NCI-H345 treated with DMSO at 0.1 percent for 48 hours (cell line): Measurements from ENCODE around the gene NELFE.
A peak's percentile ranks its signal among the peaks of the same experiment; 100 is the strongest.

Source experiments
- DNase-seq: peaks from one replicate; lab custom pipeline; 2025; ENCODE audit not compliant: unreplicated experiment; lab: John Stamatoyannopoulos, UW

The NELFE gene

GRCh38 chr6:31972709-31973350, 14.1 kb upstream of the NELFE start:
- DNase-seq = no peak

DNA sequence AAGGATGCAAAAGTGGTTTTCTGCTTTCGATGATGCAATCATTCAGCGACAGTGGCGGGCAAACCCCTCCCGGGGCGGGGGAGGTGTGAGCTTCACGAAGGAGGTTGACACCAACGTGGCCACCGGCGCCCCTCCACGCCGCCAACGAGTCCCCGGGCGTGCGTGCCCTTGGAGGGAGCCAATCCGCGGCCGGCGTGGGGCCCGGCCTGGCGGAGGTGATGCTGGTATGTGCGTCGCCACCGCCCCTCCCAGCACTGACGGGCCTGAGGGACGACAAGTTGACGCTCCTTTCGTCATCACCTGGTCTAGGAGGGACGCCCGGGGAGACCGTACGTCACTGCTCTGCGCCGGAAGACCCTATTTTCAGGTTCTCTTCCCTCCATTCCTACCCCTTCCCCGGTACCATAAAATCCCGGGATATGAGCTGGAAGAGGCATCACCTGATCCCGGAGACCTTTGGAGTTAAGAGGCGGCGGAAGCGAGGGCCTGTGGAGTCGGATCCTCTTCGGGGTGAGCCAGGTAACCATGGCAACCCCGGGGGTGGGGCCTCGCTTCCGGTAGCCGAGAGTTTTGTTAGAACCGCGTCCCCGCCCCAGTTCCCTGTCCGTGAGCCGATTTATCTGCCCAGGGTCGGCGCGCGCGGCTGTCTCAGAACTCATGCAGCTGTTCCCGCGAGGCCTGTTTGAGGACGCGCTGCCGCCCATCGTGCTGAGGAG, 13.4 kb upstream of the NELFE start, which contains the start of gene DXO:
Gene DXO (minus strand): TSS at position 146 of the 716 bp plus-strand sequence. CDS start 463 bp downstream, outside the sequence.
- peak; percentile 98 for DNase-seq

GRCh38 chr6:31971279-31971992, 12.7 kb upstream of the NELFE start:
- DNase-seq = no peak

DNA sequence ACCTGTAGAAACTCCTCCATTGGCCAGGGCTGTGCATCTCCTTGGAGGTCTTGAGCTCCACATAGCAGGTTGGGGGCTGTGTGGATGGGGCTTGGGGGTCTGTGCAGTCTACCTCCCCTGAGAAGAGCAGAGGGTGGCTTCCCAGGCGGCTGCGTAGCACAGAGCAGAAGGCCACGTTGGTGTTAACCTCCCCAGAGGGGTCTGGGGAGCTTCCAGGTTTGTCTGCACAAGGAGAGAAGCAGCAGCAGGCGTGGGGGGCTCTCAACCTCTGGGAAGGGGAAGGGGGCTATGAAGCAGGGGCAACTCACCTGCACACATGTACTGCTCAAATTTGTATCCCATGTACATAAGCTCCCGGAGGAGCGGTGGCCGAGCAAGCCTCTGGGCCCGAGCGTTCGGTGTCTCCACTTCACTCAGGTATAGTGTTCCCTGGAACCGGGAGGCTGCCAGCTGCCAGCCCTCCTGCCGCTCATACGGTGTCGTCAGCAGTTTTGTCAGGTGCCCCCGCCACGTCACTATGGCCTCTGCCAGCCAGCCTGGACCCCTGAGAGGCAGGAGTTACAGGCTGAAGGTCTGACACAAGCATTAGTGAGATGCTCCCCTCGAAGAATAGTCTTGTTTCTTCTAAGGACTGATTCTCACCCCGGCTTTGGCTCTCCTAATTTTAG, 12.0 kb upstream of the NELFE start:
- no peak for DNase-seq

DNA sequence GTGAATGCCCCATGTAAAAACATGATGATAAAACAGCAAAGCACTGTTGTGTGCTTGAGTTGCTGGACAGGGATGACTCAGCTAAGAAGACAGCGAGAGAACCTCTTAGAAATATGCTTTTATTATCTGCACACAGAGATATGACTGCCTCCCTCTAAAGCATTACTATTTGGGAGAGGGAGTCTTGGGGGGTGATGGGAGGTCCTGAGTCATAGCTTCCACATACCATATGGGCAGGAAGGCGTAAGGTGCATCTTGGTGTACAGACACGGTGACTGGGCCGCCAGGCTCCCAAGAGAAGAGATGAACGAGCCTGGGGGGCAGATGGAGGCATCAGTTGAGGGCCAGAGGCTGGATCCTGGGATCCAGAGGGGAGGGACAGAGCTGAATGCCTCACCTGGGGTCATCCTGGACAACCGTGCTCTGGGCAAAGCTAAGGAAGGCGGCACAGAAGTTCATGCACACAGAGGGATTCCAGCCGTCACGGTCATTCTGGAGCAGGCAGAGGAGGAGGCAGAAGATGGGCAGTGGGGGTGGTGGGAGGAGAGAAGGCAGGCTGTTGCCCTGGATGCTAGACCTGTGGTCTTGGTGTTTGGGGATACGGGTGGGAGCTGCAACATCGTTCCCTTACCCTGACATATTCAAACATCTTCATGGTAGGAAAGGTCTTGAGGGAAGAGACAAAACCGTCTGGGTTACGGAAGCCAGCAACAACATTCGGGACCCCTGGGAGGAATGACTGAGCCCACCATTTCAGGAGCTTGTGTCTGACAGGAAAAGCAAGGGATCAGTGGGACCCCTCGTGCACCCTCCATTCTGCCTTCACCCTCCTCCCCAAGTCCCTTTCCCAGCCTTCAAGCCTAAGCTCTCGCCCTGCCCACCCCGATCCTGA, 11.2 kb upstream of the NELFE start:
- DNase-seq = no peak

DNA sequence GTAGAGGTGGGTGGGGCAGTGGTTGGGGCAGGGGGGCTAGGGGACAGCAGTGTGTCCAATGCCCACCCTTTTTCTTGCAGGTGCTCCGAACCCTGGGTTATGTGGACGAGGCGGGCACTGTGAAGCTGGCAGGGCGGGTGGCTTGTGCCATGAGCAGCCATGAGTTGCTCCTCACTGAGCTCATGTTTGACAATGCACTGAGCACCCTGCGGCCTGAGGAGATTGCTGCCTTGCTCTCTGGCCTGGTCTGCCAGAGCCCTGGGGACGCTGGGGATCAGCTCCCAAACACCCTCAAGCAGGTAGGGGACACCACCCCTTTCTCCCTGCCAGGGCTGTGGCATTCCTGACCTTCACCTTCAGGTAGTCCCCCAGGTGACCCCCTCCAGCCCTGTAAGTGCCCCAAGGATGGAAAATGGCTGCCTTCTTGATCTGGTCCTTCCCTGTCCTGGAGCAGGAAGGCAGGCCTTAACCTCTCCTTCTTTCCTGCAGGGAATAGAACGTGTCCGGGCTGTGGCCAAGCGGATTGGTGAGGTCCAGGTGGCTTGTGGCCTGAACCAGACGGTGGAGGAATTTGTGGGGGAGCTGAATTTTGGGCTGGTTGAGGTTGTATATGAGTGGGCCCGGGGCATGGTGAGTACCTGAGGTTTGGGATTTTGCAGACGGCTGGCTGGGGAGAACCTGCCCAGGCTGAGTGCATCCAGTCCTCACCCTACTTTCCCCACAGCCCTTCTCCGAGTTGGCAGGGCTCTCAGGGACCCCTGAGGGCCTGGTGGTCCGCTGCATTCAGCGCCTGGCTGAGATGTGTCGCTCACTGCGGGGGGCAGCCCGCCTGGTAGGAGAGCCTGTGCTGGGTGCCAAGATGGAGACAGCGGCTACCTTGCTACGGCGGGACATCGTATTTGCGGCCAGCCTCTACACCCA, 10.3 kb upstream of the NELFE start:
- no peak for DNase-seq

DNA sequence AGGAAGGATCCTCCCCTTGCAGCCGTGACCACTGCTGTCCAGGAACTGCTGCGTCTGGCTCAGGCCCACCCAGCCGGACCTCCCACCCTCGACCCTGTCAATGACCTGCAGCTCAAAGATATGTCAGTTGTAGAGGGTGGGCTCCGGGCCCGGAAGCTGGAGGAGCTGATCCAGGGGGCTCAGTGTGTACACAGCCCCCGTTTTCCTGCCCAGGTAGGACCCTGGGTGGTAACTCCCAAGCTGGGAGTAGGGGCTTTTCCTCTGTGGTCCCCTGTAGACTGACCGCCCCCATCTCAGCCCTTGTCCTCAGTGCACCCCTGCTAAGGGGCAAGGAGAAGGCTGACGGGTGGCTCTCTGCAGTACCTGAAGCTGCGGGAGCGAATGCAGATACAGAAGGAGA, 9.6 kb upstream of the NELFE start:
- DNase-seq = no peak

DNA sequence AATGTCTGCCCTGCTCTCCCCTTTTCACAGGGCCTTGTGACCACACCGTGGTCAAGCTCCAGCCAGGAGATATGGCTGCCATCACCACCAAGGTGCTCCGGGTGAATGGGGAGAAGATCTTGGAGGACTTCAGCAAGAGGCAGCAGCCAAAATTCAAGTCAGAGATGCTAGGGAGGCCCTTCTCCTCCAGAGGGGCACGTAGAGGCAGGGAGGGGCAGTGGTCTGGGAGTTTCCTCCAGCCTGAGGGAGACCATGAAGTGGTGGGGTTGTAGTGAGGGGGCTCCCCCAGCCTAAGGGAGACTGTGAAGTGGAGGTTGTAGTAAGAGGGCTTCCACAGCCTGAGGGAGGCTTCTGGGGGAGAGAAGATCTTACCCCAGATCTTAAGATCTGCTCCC, 9.2 kb upstream of the NELFE start:
- DNase-seq = no peak

- no peak for DNase-seq
These were observed 8.5 kb upstream of the NELFE start for GRCh38 chr6:31966997-31967925.

GRCh38 chr6:31966506-31966905, 7.7 kb upstream of the NELFE start:
- no peak for DNase-seq

GRCh38 chr6:31965700-31966099, 6.9 kb upstream of the NELFE start:
- no peak for DNase-seq

DNA sequence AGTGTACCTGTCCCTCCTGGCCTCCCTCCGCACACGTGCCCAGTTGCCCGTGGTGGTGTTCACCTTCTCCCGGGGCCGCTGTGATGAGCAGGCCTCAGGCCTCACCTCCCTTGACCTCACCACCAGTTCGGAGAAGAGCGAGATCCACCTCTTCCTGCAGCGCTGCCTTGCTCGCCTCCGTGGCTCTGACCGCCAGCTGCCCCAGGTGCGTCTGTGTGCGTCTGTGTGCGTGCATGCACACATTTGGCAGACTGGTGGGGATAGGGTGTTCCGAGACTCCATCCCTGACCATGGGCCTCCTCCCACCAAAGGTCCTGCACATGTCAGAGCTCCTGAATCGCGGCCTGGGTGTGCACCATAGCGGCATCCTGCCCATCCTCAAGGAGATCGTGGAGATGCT, 5.2 kb upstream of the NELFE start:
- no peak for DNase-seq

DNA sequence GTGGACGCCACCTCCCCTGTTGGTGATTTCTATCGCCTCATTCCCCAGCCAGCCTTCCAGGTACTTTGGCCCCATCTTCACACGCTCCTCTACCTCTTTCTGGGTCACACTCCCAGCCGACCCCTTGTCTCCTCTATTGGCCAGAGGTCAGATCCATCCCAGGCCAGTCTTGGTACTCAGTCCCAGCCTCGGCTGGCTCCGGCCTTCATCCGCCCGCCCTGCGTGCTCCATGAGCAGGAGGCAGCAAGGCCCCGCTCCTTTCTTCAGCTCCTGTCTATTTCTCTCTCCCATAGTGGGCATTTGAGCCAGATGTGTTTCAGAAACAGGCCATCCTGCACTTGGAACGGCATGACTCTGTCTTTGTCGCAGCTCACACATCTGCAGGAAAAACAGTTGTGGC, 2.8 kb upstream of the NELFE start:
- DNase-seq = no peak

GRCh38 chr6:31958412-31958740, 395 bp downstream of the NELFE start:
- DNase-seq = no peak

DNA sequence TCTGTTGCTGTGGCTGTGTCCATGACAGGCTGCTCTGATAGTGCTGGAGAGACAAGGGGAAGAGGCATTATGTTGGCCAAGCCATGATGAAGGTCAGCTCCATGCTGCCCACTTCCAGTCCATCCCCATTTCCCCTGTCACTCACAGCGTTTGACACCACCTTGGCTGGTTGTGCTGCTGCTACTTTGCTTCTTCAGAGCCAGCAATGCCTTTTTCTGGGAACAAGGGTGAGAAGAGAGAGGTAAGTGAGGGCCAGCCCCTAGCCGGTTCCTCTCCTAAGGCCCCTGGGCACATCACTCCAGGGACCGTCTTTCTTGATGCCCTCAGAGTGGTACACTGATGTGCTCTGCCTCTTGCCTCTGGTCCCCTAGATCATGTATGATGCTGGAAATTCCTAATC, 2.0 kb downstream of the NELFE start:
- no peak for DNase-seq

DNA sequence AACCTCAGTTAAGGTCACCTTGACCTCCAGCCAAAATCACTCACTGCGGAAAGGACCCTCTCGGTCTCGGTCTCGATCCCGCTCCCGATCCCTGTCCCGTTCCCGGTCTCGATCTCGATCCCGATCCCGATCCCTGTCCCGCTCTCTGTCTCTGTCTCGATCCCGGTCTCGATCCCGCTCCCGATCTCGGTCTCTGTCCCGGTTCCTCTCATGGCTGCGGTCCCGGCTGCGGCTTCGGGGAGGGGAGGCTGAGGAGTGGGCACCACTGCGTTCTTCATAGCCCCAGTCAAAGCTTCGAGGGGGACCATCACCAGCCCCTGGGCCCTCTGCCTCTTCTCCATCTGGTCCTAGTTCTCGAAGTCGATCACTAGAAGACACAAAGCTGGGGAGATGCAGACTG, 4.3 kb downstream of the NELFE start:
- DNase-seq = no peak

DNA sequence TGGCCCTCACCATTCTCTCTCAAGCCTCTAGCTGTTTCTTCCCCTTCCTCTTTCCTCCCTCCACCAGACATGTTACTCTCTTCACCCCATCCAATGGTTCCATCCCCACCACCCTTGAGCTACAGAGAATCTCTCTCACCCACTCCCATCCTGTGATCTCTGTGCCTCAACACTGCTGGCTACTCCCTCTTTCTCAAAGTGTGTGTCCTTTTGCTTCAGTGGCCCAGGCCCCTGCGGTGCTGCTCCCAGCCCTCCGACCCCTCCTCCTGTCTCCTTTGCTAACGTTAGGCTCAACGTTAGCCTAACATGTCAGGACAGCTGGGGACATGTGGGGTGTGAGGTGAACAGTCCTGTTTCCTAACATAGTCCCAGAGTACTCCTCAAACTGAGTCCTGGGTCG, 5.9 kb downstream of the NELFE start:
- no peak for DNase-seq

DNA sequence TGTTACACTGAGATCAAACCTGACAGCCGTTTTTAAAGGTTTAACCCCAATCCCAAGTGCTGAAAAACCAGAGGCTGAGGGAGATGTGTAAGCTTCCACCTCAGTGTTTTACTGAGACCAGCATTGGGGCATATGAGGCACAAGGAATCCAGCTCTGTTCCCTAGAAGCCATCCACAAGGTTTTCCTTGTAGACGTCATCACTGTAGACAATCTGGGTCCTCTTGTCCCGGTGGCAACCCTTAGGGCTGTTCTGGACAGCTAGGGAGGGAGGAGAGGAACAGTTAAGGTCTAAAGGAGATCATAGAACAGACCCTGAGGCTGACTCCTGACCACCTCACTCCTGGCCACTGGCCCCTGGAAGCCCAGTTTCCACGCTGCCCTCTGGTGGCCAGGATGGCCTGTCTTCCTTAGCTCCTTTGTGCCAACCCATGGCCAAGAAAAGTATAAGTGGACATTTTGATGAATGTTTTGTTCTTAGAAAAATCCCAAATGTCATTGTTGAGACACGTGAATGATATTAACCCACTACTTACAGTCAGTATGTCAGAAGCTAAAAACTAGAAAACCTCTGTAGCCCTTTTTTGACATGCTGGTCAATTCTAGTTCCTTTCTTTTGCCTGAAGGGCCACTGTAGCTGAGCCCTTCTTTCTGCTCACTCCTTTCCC, 6.5 kb downstream of the NELFE start:
- no peak for DNase-seq
